ENCODE measurements around the gene MYO18A.

GRCh38 chr17:29116804-29117753 lies 63.1 kb downstream of the MYO18A start:
- TF ChIP-seq CTCF (IDR thresholded peaks at IDR 0.05) (peak; percentile 71 to 94 (median 79)), POLR2A (IDR thresholded peaks at IDR 0.05) (no peak)
